GM19023 (cell line): Measurements from ENCODE around the gene TEKT1.

Source experiments
- ATAC-seq: cut with Tn5 transposase; IDR thresholded peaks from one replicate; pipeline ENCODE4 v1.9.1; 2021; ENCODE audit warnings: mild to moderate bottlenecking, moderate library complexity; ENCODE audit not compliant: unreplicated experiment

Gene TEKT1

GRCh38 chr17:6772016-6772415, 59.5 kb downstream of the TEKT1 start:
- ATAC-seq: no peak

GRCh38 chr17:6768447-6768846, 63.1 kb downstream of the TEKT1 start:
- no peak for ATAC-seq

- ATAC-seq: no peak
Measured at GRCh38 chr17:6761779-6762178, 69.8 kb downstream of the TEKT1 start.

- ATAC-seq: no peak
Measured at GRCh38 chr17:6757747-6758146, 73.8 kb downstream of the TEKT1 start.

- ATAC-seq: no peak
Measured at GRCh38 chr17:6756425-6757031, 75.0 kb downstream of the TEKT1 start.

- no peak for ATAC-seq
Measured at GRCh38 chr17:6755731-6756184, 75.8 kb downstream of the TEKT1 start, which contains the start of gene XAF1. XAF1 (plus strand) TSS chr17:6756046; CDS start chr17:6756079, 33 bp downstream.

- ATAC-seq: no peak
Measured at GRCh38 chr17:6755281-6755680, 76.2 kb downstream of the TEKT1 start.

GRCh38 chr17:6753546-6753945, 78.0 kb downstream of the TEKT1 start:
- no peak for ATAC-seq

GRCh38 chr17:6753006-6753445, 78.5 kb downstream of the TEKT1 start:
- ATAC-seq: no peak

GRCh38 chr17:6752068-6752909, 79.2 kb downstream of the TEKT1 start:
- ATAC-seq: no peak

GRCh38 chr17:6749519-6749918, 82.0 kb downstream of the TEKT1 start:
- ATAC-seq: no peak

GRCh38 chr17:6748617-6749016, 82.9 kb downstream of the TEKT1 start:
- no peak for ATAC-seq
